Measurements from ENCODE around the gene PAWR. TPM values are rescaled to one million over a fixed set of nuclear protein-coding genes. Genes with fewer than 3 reads are reported as not detected.

The PAWR gene
- total and polyA plus RNA-seq, 2 of the 13 experiments (the other 11 are each of a cell fraction or from before 2014, with no cell fraction given): 29.1 to 36.1 TPM

- TF ChIP-seq HBP1 (CRISPR knock-in tag; IDR thresholded peaks at IDR 0.05; ENCODE audit: low read depth) (no peak), SP4 (CRISPR knock-in tag; IDR thresholded peaks at IDR 0.05) (no peak), HNRNPLL (IDR thresholded peaks at IDR 0.05; ENCODE audit: low read depth, low read length, poor library complexity, severe bottlenecking) (no peak), GMEB2 (CRISPR knock-in tag; IDR thresholded peaks at IDR 0.05; ENCODE audit: low read depth) (no peak), LCORL (IDR thresholded peaks at IDR 0.05) (no peak), LCORL (CRISPR knock-in tag; IDR thresholded peaks at IDR 0.05) (no peak), ZBTB42 (CRISPR knock-in tag; IDR thresholded peaks at IDR 0.05) (no peak), JUNB (CRISPR knock-in tag; IDR thresholded peaks at IDR 0.05; ENCODE audit: borderline replicate concordance) (no peak), FOXA1 (IDR thresholded peaks at IDR 0.05) (no peak), FOXA1 (CRISPR knock-in tag; IDR thresholded peaks at IDR 0.05) (no peak), AKNA (CRISPR knock-in tag; IDR thresholded peaks at IDR 0.05; ENCODE audit: borderline replicate concordance) (no peak), ATM (IDR thresholded peaks at IDR 0.05; ENCODE audit: borderline replicate concordance) (no peak), ZNF33A (CRISPR knock-in tag; IDR thresholded peaks at IDR 0.05; ENCODE audit: borderline replicate concordance) (no peak), ARID4A (CRISPR knock-in tag; IDR thresholded peaks at IDR 0.05; ENCODE audit: borderline replicate concordance) (no peak)
These were observed 98.8 kb downstream of the PAWR start (continued) for GRCh38 chr12:79591988-79592387.
